Thoracic aorta (tissue), 2 donors: ENCODE results near the gene MOCS1. TPM values are rescaled to one million over a fixed set of nuclear protein-coding genes. Genes with fewer than 3 reads are reported as not detected.

Experiments
- ATAC-seq: fragments of 150-250 bp; one replicate; pipeline ENCODE4 v1.8.0; 2017; ENCODE audit warnings: low read depth; ENCODE audit not compliant: insufficient number of reproducible peaks, low FRiP score
- DNase-seq: peaks from one replicate; pipeline ENCODE4 v3.0.0-alpha.2; 2020; ENCODE audit warnings: low spot score
- H3K27ac ChIP-seq, 2 donors: fragments of 200-600 bp; sonication (generic); 1 replicate in 1 of 2; 2 replicates in 1 of 2; pipeline ENCODE4 v1.5.1; 2016; ENCODE audit warnings: mild to moderate bottlenecking in 2 of 2, moderate library complexity in 2 of 2
- H3K27me3 ChIP-seq: fragments of 200-600 bp; sonication (generic); replicated peaks from 2 replicates; pipeline ENCODE4 v1.6.0; 2016; ENCODE audit warnings: mild to moderate bottlenecking; ENCODE audit not compliant: insufficient read depth
- H3K36me3 ChIP-seq: fragments of 200-600 bp; sonication (generic); one replicate; pipeline ENCODE4 v1.5.1; 2016
- H3K4me1 ChIP-seq, 2 donors: fragments of 200-600 bp; sonication (generic); 1 replicate in 1 of 2; 2 replicates in 1 of 2; pipeline versions ENCODE4 v1.5.1 to v1.6.0; 2016; ENCODE audit warnings: low read depth in 2 of 2, mild to moderate bottlenecking in 1 of 2; ENCODE audit not compliant: control insufficient read depth in 1 of 2
- H3K4me3 ChIP-seq: fragments of 200-600 bp; sonication (generic); 2 replicates; pipeline ENCODE4 v1.5.1; 2016; ENCODE audit warnings: mild to moderate bottlenecking
- H3K9me3 ChIP-seq: fragments of 200-600 bp; sonication (generic); 2 replicates; pipeline ENCODE4 v1.5.1; 2016
- CTCF ChIP-seq: fragments of 200-600 bp; sonication (generic); IDR thresholded peaks from one replicate; pipeline ENCODE4 v1.5.1; 2019; ENCODE audit warnings: antibody characterized with exemption
- total RNA-seq, 2 donors: library from RNA; depleted of rRNA; stranded (reverse); fragments of >200 nt; gene quantifications; one replicate each; pipeline versions ENCODE4 v1.1.0 to v1.2.3, GENCODE V29; 2016

The MOCS1 gene
- total RNA-seq, 2 donors from 2014 or later, result 29.1 to 44.9 TPM

GRCh38 chr6:39935241-39935640 is 979 bp upstream of the MOCS1 start:
- no peak for TF ChIP-seq CTCF
- Histone ChIP-seq H3K27ac (peak overlapping the region; percentile 27 to 86), H3K4me1 (peaks cover 22 to 51% of the 10 kb centered on the region in 2 donors), H3K36me3 (no peaks in the 10 kb centered on the region), H3K4me3 (peak overlapping the region; percentile 78), H3K9me3 (no peaks in the 10 kb centered on the region), H3K27me3 (no peaks in the 10 kb centered on the region)
- ATAC-seq (no peak), DNase-seq (no peak)

GRCh38 chr6:39933669-39934130 is 562 bp downstream of the MOCS1 start:
- peaks cover 34 to 65% of the 10 kb centered on the region in 2 donors for H3K4me1 ChIP-seq
- no peak for TF ChIP-seq CTCF
- no peak for ATAC-seq
- H3K36me3 ChIP-seq, result no peaks in the 10 kb centered on the region
- H3K27ac ChIP-seq, result peak overlapping the region; percentile 86 to 87
- no peaks in the 10 kb centered on the region for H3K9me3 ChIP-seq
- no peak for DNase-seq
- no peaks in the 10 kb centered on the region for H3K27me3 ChIP-seq
- H3K4me3 ChIP-seq, result peak overlapping the region; percentile 78

DNA sequence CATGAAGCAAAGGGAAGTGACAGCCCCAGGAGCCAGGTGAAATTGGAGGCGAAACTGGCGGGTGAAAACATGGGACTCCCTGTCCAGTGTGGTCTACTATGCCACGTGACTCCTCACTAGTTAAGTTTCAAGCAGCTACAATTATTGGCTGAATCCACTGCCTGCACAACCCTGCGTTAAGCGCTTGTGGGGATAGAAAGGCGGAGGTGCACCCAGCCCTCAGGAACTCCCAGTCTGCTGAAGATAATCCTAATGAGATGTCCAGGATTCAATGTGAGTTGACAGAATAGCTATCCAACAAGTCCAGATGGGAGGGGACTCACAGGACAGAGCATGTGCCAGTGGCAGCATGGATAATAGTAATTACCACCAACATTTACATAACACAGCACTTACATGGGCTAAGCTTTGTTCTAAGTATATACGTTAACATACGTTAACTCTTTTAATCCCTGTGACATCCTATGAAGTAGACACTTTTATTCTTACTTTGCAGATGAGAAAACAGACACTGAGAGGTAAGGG is 1.8 kb downstream of the MOCS1 start:
- no peak for ATAC-seq
- no peak for TF ChIP-seq CTCF
- H3K4me3 ChIP-seq, result peak overlapping the region; percentile 78

DNA sequence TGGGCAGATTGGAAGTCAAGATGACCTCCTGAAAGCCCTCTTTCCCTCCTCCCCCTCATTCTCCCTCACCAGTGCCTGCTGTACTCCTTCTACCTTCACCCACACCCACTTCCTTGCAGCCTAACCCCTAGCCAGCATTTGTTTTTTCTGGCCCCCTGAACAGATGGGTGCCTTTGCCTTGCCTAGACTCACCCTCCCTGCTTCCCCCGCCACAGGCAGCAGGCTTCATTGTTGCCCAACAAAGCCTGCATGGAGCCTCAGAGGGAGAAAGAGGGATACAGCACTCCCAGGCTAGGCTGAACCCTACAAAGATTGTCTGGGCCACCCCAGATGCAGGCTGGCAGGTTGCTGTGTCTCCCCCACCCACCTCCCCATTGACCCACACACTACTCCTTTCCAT is 2.7 kb downstream of the MOCS1 start:
- H3K27ac ChIP-seq, result peak overlapping the region; percentile 86 to 87
- DNase-seq (no peak), ATAC-seq (no peak)
- H3K27me3 ChIP-seq, result no peaks in the 10 kb centered on the region
- TF ChIP-seq CTCF, result no peak
- H3K4me3 ChIP-seq, result peak overlapping the region; percentile 35
- peaks cover 39 to 86% of the 10 kb centered on the region in 2 donors for H3K4me1 ChIP-seq
- H3K36me3 ChIP-seq, result no peaks in the 10 kb centered on the region
- no peaks in the 10 kb centered on the region for H3K9me3 ChIP-seq

More for the DNA sequence above, 1.8 kb downstream of the MOCS1 start:
- Histone ChIP-seq H3K9me3 (no peaks in the 10 kb centered on the region), H3K36me3 (no peaks in the 10 kb centered on the region), H3K4me1 (peaks cover 35 to 78% of the 10 kb centered on the region in 2 donors), H3K27me3 (no peaks in the 10 kb centered on the region), H3K27ac (peak overlapping the region; percentile 86 to 87)
- no peak for DNase-seq

- no peak for TF ChIP-seq CTCF
- H3K9me3 ChIP-seq, result no peaks in the 10 kb centered on the region
- DNase-seq, result no peak
- no peak for ATAC-seq
- peaks cover 8% of the 10 kb centered on the region for H3K36me3 ChIP-seq
- H3K4me3 ChIP-seq, result peak overlapping the region; percentile 34
- H3K27me3 ChIP-seq, result no peaks in the 10 kb centered on the region
- H3K27ac ChIP-seq, result peak overlapping the region; percentile 86 to 87
- H3K4me1 ChIP-seq, result peaks cover 39 to 80% of the 10 kb centered on the region in 2 donors
Observed at GRCh38 chr6:39930540-39930939, 3.7 kb downstream of the MOCS1 start.
